Glutamatergic neuron (in vitro differentiated cells): ENCODE measurements around the gene SPDYE9. TPM values are rescaled to one million over a fixed set of nuclear protein-coding genes. Genes with fewer than 3 reads are reported as not detected.
"Not testable (repeated sequence)": the region's sequence is repeated elsewhere in the genome, so short reads cannot be mapped to it uniquely, and the experiment has no call there.

Experiments used
- DNase-seq: peaks from one replicate; pipeline ENCODE4 v3.0.0; 2022
- H3K27ac Mint-ChIP-seq: one replicate; pipeline ENCODE4 v1.8.0; 2020; ENCODE audit warnings: mild to moderate bottlenecking, mixed read lengths, inconsistent platforms; ENCODE audit not compliant: unreplicated experiment
- H3K27me3 Mint-ChIP-seq: one replicate; pipeline ENCODE4 v1.8.0; 2020; ENCODE audit warnings: mild to moderate bottlenecking, moderate library complexity, mixed read lengths, inconsistent platforms; ENCODE audit not compliant: unreplicated experiment
- H3K36me3 Mint-ChIP-seq: one replicate; pipeline ENCODE4 v1.8.0; 2020; ENCODE audit warnings: mild to moderate bottlenecking, mixed read lengths, inconsistent platforms; ENCODE audit not compliant: unreplicated experiment
- H3K4me1 Mint-ChIP-seq: one replicate; pipeline ENCODE4 v1.8.0; 2020; ENCODE audit warnings: mild to moderate bottlenecking, low read depth, mixed read lengths, inconsistent platforms; ENCODE audit not compliant: unreplicated experiment
- H3K4me3 Mint-ChIP-seq: one replicate; pipeline ENCODE4 v1.8.0; 2020; ENCODE audit warnings: mild to moderate bottlenecking, mixed read lengths, inconsistent platforms; ENCODE audit not compliant: unreplicated experiment
- H3K9me3 Mint-ChIP-seq: one replicate; pipeline ENCODE4 v1.8.0; 2020; ENCODE audit warnings: mild to moderate bottlenecking, moderate library complexity, mixed read lengths, inconsistent platforms; ENCODE audit not compliant: unreplicated experiment
- long read RNA-seq: library from polyadenylated mRNA; unstranded; transcript quantifications from one replicate; pipeline ENCODE4 v2.0.0, GENCODE V29; 2020; ENCODE audit not compliant: unreplicated experiment
- total RNA-seq: library from RNA; stranded (reverse); fragmentation: NEBNext Ultra II Directional; extraction: Animal tissue kit (Norgen Biotek cat#: 25700); gene quantifications from one replicate; pipeline ENCODE4 v1.2.1, GENCODE V29; 2021; ENCODE audit not compliant: unreplicated experiment

Gene SPDYE9, protein sequence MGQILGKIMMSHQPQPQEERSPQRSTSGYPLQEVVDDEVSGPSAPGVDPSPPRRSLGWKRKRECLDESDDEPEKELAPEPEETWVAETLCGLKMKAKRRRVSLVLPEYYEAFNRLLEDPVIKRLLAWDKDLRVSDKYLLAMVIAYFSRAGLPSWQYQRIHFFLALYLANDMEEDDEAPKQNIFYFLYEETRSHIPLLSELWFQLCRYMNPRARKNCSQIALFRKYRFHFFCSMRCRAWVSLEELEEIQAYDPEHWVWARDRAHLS
- 0.25 TPM for total RNA-seq
- long read RNA-seq, result 0 reads

DNA sequence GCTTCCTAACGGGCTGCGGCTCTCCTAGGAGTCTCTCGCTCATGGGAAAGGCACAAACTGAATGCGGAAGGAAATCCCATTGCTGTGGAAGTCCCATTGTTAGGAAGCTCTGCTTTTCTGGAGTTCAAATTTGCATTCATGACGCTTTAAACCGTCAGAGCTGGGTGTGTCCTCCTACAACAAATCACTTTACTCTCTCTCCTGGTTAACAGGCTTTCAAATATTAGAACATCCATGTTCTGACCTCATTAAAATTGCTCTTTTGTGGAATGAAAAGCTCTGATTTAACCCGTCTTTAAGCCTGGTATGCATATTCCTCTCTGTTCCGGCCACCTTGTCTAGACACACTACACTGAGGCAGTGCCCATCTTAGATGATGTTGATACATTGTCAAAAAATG lies at the start of gene SPDYE9:
SPDYE9 (minus strand) TSS at position 101 of the 400 bp plus-strand sequence. CDS start 1,800 bp downstream, outside the sequence.
- H3K4me1 Mint-ChIP-seq, H3K4me3 Mint-ChIP-seq, H3K9me3 Mint-ChIP-seq, DNase-seq, H3K36me3 Mint-ChIP-seq, H3K27ac Mint-ChIP-seq, H3K27me3 Mint-ChIP-seq: not testable (repeated sequence)

DNA sequence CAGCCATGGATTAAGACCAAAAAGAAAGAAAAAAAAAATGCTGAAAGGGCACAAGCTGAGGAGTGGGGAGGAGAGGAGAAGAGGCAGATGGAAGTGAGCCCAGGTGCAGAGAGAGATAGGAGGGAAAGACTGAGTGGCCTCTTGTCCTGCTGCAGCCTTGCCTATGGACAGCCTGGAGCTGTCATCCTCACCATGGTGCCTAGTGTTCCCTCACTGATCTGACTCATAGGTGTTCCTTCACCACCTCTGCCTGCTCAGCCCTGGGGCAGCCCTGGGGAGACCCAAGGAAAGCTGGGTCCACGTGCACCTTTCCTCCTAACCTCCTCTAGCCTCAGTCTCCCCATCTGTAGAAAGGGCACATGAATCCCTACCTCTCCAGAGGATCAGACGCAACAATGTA lies 49.0 kb upstream of the SPDYE9 start:
- H3K36me3 Mint-ChIP-seq, H3K9me3 Mint-ChIP-seq, DNase-seq, H3K4me3 Mint-ChIP-seq, H3K27me3 Mint-ChIP-seq, H3K27ac Mint-ChIP-seq, H3K4me1 Mint-ChIP-seq: not testable (repeated sequence)

DNA sequence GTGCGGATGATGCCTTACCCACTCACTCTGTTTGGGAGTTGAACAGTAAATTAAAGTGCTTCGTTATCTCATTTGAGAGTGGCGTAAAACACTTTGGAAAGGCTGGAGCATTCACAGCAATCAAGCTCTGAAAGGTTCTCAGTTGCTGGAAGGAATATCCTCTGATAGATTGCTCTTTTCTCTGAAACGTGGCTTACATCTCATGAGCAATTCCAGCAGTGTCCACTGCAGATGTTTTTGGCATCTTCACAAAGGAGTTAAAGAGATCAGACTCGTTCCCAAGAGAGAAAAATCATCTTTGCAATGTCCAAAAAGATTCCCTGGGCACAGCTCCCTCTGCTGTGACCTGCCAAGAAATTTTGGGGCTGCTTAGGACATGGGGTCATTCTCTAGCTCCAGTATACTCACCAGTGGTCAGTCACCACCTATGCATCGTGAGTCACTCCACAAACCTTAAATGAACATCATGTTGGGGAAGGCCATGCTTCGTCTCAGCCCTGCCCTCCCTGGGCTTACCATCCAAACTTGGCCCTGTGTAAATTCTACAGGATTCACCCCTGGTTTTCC lies 46.9 kb upstream of the SPDYE9 start:
- H3K27me3 Mint-ChIP-seq, H3K36me3 Mint-ChIP-seq, H3K4me1 Mint-ChIP-seq, H3K4me3 Mint-ChIP-seq, DNase-seq, H3K27ac Mint-ChIP-seq, H3K9me3 Mint-ChIP-seq: not testable (repeated sequence)

DNA sequence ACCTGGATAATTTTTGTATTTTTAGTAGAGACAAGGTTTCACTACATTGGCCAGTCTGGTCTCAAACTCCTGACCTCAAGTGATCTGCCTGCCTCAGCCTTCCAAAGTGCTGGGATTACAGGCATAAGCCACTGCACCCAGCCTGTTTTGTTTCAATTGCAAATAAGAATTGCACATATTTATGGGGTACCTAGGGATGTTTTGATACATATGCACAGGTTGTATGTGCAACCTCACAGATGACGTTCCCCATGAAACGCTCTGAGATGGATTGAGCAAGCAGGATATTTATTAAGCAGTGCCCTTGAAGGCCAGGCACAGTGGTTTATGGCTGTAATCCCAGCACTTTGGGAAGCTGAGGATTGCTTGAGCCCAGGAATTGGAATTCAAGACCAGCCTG lies 44.8 kb upstream of the SPDYE9 start:
- H3K36me3 Mint-ChIP-seq, H3K4me1 Mint-ChIP-seq, DNase-seq, H3K27ac Mint-ChIP-seq, H3K9me3 Mint-ChIP-seq, H3K4me3 Mint-ChIP-seq, H3K27me3 Mint-ChIP-seq: not testable (repeated sequence)

DNA sequence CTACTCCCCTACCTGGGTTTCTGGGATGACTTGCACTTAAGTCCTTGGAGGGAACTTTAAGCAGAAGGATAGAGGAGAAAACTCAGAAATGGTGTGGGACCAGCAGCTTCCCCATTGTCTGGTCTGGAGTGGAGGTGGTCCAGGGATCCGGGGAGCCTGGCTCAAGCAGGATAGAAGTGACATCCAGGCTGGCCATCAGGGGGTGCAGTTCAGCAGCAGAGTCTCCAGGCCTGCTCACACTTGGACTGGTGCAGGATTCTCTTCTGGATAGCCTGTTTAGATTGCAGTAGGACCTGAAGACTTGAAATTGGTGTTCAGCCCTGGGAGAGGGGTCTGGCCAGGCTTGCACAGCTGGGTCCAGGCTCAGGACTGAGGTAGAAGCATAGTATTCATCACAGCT lies 38.3 kb upstream of the SPDYE9 start:
- H3K4me1 Mint-ChIP-seq, H3K36me3 Mint-ChIP-seq, H3K27ac Mint-ChIP-seq: not testable (repeated sequence)

DNA sequence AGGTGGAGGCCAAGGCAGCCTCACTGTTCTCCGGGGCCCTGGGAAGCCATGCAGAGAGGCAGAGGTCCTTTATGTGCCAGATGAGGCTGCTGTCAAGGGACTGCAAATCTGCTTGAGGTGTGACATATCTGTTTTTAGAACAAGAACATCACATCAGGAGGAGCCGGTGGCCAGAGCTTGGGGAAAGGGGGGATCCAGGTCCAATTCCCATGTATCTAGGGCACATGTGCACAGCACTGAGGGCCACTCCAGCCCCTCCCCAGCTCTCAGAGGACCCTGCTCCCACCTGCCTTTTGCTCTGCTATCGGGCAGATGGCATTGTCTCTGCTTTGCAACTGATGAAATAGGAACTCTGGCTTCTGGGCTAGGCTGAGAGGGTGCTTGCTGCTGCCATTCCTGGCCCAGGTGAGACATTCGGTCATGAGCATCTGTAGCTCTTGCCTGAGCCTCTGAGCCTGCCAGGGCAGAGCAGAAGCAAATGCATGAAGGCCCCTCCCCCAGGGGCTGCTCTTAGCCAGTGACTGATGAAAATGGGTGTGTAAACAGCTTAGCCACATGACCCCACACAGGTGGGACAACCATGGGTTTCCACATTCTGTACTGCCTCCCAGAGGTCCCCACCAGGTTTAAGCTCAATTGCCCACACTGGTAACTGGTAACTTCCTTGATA lies 37.1 kb upstream of the SPDYE9 start:
- H3K27ac Mint-ChIP-seq, DNase-seq, H3K9me3 Mint-ChIP-seq, H3K4me1 Mint-ChIP-seq, H3K36me3 Mint-ChIP-seq, H3K27me3 Mint-ChIP-seq, H3K4me3 Mint-ChIP-seq: not testable (repeated sequence)

More for the DNA sequence above, 38.3 kb upstream of the SPDYE9 start:
- not testable (repeated sequence) for H3K9me3 Mint-ChIP-seq, H3K27me3 Mint-ChIP-seq, DNase-seq, H3K4me3 Mint-ChIP-seq

DNA sequence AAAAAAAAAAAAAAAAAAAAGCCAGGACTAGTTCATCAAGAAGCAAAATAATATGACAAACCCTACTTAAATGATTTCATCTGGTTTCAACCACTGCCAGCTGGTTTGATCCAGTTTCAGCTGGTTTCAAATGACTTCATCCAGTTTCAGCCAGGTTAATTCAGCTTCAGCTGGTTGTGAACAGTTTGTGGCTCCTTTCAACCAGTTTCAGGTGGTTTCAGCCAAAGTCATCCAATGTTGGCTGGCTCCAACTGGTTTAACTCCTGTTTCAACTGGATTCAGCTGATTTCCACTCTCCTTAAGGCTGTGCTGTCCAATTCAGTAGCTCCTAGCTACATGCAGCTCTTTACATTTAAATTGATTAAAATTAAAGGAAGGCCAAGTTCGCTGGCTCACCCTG lies 32.3 kb upstream of the SPDYE9 start:
- not testable (repeated sequence) for H3K36me3 Mint-ChIP-seq, H3K4me3 Mint-ChIP-seq, H3K27ac Mint-ChIP-seq, DNase-seq, H3K27me3 Mint-ChIP-seq, H3K9me3 Mint-ChIP-seq, H3K4me1 Mint-ChIP-seq

DNA sequence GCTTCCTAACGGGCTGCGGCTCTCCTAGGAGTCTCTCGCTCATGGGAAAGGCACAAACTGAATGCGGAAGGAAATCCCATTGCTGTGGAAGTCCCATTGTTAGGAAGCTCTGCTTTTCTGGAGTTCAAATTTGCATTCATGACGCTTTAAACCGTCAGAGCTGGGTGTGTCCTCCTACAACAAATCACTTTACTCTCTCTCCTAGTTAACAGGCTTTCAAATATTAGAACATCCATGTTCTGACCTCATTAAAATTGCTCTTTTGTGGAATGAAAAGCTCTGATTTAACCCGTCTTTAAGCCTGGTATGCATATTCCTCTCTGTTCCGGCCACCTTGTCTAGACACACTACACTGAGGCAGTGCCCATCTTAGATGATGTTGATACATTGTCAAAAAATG lies 28.0 kb downstream of the SPDYE9 start, which contains the start of gene SPDYE11:
SPDYE11 (minus strand) TSS at position 101 of the 400 bp plus-strand sequence. CDS start 1,800 bp downstream, outside the sequence.
- H3K9me3 Mint-ChIP-seq, H3K27ac Mint-ChIP-seq, H3K36me3 Mint-ChIP-seq, H3K4me1 Mint-ChIP-seq, H3K4me3 Mint-ChIP-seq, DNase-seq, H3K27me3 Mint-ChIP-seq: not testable (repeated sequence)

DNA sequence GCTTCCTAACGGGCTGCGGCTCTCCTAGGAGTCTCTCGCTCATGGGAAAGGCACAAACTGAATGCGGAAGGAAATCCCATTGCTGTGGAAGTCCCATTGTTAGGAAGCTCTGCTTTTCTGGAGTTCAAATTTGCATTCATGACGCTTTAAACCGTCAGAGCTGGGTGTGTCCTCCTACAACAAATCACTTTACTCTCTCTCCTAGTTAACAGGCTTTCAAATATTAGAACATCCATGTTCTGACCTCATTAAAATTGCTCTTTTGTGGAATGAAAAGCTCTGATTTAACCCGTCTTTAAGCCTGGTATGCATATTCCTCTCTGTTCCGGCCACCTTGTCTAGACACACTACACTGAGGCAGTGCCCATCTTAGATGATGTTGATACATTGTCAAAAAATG lies 56.2 kb downstream of the SPDYE9 start, which contains the start of gene SPDYE8:
SPDYE8 (minus strand) TSS at position 101 of the 400 bp plus-strand sequence. CDS start 1,800 bp downstream, outside the sequence.
- not testable (repeated sequence) for H3K27me3 Mint-ChIP-seq, DNase-seq, H3K4me3 Mint-ChIP-seq, H3K36me3 Mint-ChIP-seq, H3K9me3 Mint-ChIP-seq, H3K4me1 Mint-ChIP-seq, H3K27ac Mint-ChIP-seq

Other genes with a start within 250 kb of the SPDYE9 start
- 50.9 TPM for gene POM121, start 160.9 kb downstream of the SPDYE9 start, total RNA-seq
- gene TRIM74, start 116.6 kb downstream of the SPDYE9 start, total RNA-seq, result 2.9 TPM
- gene SPDYE8, start 56.3 kb downstream of the SPDYE9 start, total RNA-seq, result not detected
- 0.25 TPM for gene SPDYE11, start 28.1 kb downstream of the SPDYE9 start, total RNA-seq
- gene NSUN5, start 222.8 kb upstream of the SPDYE9 start, total RNA-seq, result 37.5 TPM
- not detected for gene TRIM50, start 242.0 kb upstream of the SPDYE9 start, total RNA-seq
- not detected for gene FKBP6, start 242.1 kb upstream of the SPDYE9 start, total RNA-seq